Heart left ventricle (tissue), 16 donors: ENCODE data around the gene ANKLE2. TPM values are rescaled to one million over a fixed set of nuclear protein-coding genes. Genes with fewer than 3 reads are reported as not detected.
"Not testable (repeated sequence)": the region's sequence is repeated elsewhere in the genome, so short reads cannot be mapped to it uniquely, and the experiment has no call there.

ENCODE experiments used
- ATAC-seq, 4 donors: fragments of 200-7000 bp; cut with Tn5 transposase; one replicate each; pipeline ENCODE4 v1.9.1; 2020 to 2022; ENCODE audit warnings: moderate library complexity in 4 of 4, mild to moderate bottlenecking in 3 of 4, moderate number of reproducible peaks in 1 of 4
- DNase-seq, 5 donors: peaks; one replicate each; pipeline ENCODE4 v3.0.0-alpha.2; 2020
- H3K27ac ChIP-seq, 12 donors: fragments of 200-600 bp; sonication (generic) in 4 of 12; one replicate each; pipeline versions ENCODE4 v1.5.0 to v1.8.0; 2016 to 2022; ENCODE audit warnings: mild to moderate bottlenecking in 2 of 12
- H3K27me3 ChIP-seq, 9 donors: fragments of 200-600 bp; sonication (generic) in 2 of 9; one replicate each; pipeline versions ENCODE4 v1.5.1 to v1.8.0; 2016 to 2022; ENCODE audit warnings: mild to moderate bottlenecking in 3 of 9
- H3K36me3 ChIP-seq, 9 donors: fragments of 200-600 bp; sonication (generic) in 2 of 9; one replicate each; pipeline versions ENCODE4 v1.5.0 to v1.8.0; 2018 to 2022; ENCODE audit warnings: mild to moderate bottlenecking in 2 of 9
- H3K4me1 ChIP-seq, 12 donors: fragments of 200-600 bp; sonication (generic) in 4 of 12; one replicate each; pipeline versions ENCODE4 v1.5.0 to v1.8.0; 2016 to 2022; ENCODE audit warnings: mild to moderate bottlenecking in 3 of 12
- H3K4me3 ChIP-seq, 12 donors: fragments of 200-600 bp; sonication (generic) in 4 of 12; one replicate each; pipeline versions ENCODE4 v1.5.0 to v1.8.0; 2017 to 2022; ENCODE audit warnings: mild to moderate bottlenecking in 9 of 12, moderate library complexity in 4 of 12
- H3K9me3 ChIP-seq, 12 donors: fragments of 200-600 bp; sonication (generic) in 4 of 12; one replicate each; pipeline versions ENCODE4 v1.5.0 to v1.8.0; 2016 to 2022; ENCODE audit warnings: mild to moderate bottlenecking in 1 of 12
- POLR2A ChIP-seq, 2 donors: fragments of 450-650 bp; IDR thresholded peaks; one replicate each; pipeline ENCODE4 v1.6.1; 2017; ENCODE audit warnings: antibody characterized with exemption in 2 of 2, mild to moderate bottlenecking in 2 of 2, moderate library complexity in 2 of 2
- WGBS, 4 donors: extraction: QIAGEN DNeasy Blood & Tissue Kit in 2 of 4; methylation state at CpG; one replicate each; pipeline versions ENCODE4 v1.1.5 to v1.1.7; 2013 to 2018; 5-methylcytosine and 5-hydroxymethylcytosine counted together
- intact Hi-C, 10 donors: fragments of 100-400 bp; cut with DNase I; formaldehyde crosslinking; loops; one replicate each; pipeline versions ENCODE4 v1.11.1 to v1.14.2; 2022
- polyA plus RNA-seq, 2 donors: library from polyadenylated mRNA; stranded (reverse); fragments of 200-250 nt; gene quantifications; one replicate each; pipeline ENCODE4 v1.2.3, GENCODE V29; 2013
- total RNA-seq, 9 donors: library from RNA; depleted of rRNA in 2 of 9; stranded (reverse); fragments of >200 nt in 2 of 9; fragmentation: NEBNext Ultra II Directional in 3 of 9; extraction: Animal tissue kit (Norgen Biotek cat#: 25700) in 3 of 9; gene quantifications; one replicate each; pipeline versions ENCODE4 v1.1.0 to v1.2.4, GENCODE V29; 2016 to 2023
- TF ChIP-seq, protein P1 (sequence below), 12 donors: fragments of 200-600 bp; sonication (generic) in 4 of 12; IDR thresholded peaks; one replicate each; pipeline versions ENCODE4 v1.5.0 to v1.8.0; 2018 to 2022; ENCODE audit warnings: antibody characterized with exemption in 12 of 12, mild to moderate bottlenecking in 5 of 12
- donor health status: ischemic (EF 13 %, LVEDD 7.1; RV severe dilation, severe dysfunction).
- donor health status: healthy with polysubstance abuse.
- donor health status: DM: no; HTN: yes; CAD: no.
- donor health status: DM: no; HTN: no; CAD: no.
- donor health status: ischemic (EF 25% LVEDD 6.9; RV normal size, moderate dysfunction).
- donor health status: ischemic (EF 25% LVEDD 5.7; RV mildly dilated, moderate dysfunction).
- donor health status: healthy.
- donor health status: DM: yes; HTN: yes; CAD: no.
- donor health status: ischemic (EF 35%, LVEDD 5.7; RV mildly dilated, moderate dysfunction).
- donor health status: nonischemic (EF 11% LVEDD 7.7; RV severe dilation, severe dysfunction).
- donor health status: DM: yes; HTN: yes; CAD: no.
- donor health status: PGD.
- donor health status: ischemic (EF 29% LVEDD 5.4; RV normal size, mild dysfunction).
- donor health status: nonischemic (EF 23%, LVEDD 6.1; RV moderate dilation, normal function).

The ANKLE2 gene
- total and polyA plus RNA-seq, 11 donors: 15.5 to 45.2 (median 27.8) TPM

GRCh38 chr12:132700212-132700822, 61.3 kb downstream of the ANKLE2 start:
- DNase-seq (no peak), ATAC-seq (no peak)
- TF ChIP-seq, protein P1, sequence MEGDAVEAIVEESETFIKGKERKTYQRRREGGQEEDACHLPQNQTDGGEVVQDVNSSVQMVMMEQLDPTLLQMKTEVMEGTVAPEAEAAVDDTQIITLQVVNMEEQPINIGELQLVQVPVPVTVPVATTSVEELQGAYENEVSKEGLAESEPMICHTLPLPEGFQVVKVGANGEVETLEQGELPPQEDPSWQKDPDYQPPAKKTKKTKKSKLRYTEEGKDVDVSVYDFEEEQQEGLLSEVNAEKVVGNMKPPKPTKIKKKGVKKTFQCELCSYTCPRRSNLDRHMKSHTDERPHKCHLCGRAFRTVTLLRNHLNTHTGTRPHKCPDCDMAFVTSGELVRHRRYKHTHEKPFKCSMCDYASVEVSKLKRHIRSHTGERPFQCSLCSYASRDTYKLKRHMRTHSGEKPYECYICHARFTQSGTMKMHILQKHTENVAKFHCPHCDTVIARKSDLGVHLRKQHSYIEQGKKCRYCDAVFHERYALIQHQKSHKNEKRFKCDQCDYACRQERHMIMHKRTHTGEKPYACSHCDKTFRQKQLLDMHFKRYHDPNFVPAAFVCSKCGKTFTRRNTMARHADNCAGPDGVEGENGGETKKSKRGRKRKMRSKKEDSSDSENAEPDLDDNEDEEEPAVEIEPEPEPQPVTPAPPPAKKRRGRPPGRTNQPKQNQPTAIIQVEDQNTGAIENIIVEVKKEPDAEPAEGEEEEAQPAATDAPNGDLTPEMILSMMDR (IDR thresholded peaks at IDR 0.05): no peak
- no peak for TF ChIP-seq POLR2A (IDR thresholded peaks at IDR 0.05)
- Histone ChIP-seq H3K27ac (no peak overlapping the region), H3K4me3 (no peak overlapping the region), H3K27me3 (no peaks in the 10 kb centered on the region), H3K36me3 (peaks cover 0 to 61% (median 37%) of the 10 kb centered on the region in 9 donors), H3K4me1 (peaks cover 0 to 9% (median 4%) of the 10 kb centered on the region in 12 donors), H3K9me3 (no peaks in the 10 kb centered on the region)
- WGBS, 4 donors: 90 to 92% (median 92%) methylated on average over 10 of the region's 10 CpGs
- intact Hi-C loops: no loop called here

GRCh38 chr12:132698341-132698740, 63.3 kb downstream of the ANKLE2 start:
- ATAC-seq (no peak), DNase-seq (no peak)
- H3K27ac ChIP-seq: no peak overlapping the region
- H3K4me3 ChIP-seq: no peak overlapping the region
- H3K36me3 ChIP-seq: peaks cover 0 to 61% (median 30%) of the 10 kb centered on the region in 9 donors
- intact Hi-C loops: no loop called here
- no peaks in the 10 kb centered on the region for H3K27me3 ChIP-seq
- WGBS, 4 donors: 76 to 95% (median 82%) methylated on average over 5 of the region's 5 CpGs
- peaks cover 0 to 13% (median 4%) of the 10 kb centered on the region in 12 donors for H3K4me1 ChIP-seq
- no peaks in the 10 kb centered on the region for H3K9me3 ChIP-seq
- TF ChIP-seq, protein P1 (IDR thresholded peaks at IDR 0.05): no peak
- no peak for TF ChIP-seq POLR2A (IDR thresholded peaks at IDR 0.05)

DNA sequence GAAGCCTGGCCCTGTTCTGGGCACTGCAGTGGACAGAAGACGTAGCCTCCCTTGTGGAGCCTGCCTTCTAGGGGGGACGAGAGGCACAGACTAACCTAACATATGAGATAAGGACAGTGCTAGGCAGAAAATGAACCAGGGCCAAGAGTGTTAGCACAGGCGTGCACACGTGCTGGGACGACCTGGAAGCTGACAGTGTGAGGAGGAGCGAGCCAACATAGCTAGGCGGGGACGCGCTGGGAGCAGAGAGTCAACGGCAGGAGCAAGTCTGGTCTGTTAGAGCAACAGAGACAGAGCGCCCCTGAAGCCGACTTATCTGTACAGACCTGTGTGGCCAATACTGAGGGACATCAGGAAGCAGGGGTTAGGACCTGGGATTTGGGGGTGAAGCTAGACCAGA, 66.2 kb downstream of the ANKLE2 start:
- TF ChIP-seq POLR2A (IDR thresholded peaks at IDR 0.05): no peak
- H3K4me3 ChIP-seq: no peak overlapping the region
- no peaks in the 10 kb centered on the region for H3K27me3 ChIP-seq
- intact Hi-C loops: no loop called here
- peaks cover 0 to 37% (median 24%) of the 10 kb centered on the region in 9 donors for H3K36me3 ChIP-seq
- no peaks in the 10 kb centered on the region for H3K9me3 ChIP-seq
- peak overlapping the region in 9 of 12 donors; percentile 31 to 82 (median 63) for H3K27ac ChIP-seq
- 47 to 72% (median 62%) methylated on average over 12 of the region's 12 CpGs for WGBS, 4 donors
- peak; percentile 41 to 83 (median 74) for DNase-seq
- peak; percentile 96 to 99 (median 98) for ATAC-seq
- H3K4me1 ChIP-seq: peaks cover 0 to 13% (median 4%) of the 10 kb centered on the region in 12 donors

DNA sequence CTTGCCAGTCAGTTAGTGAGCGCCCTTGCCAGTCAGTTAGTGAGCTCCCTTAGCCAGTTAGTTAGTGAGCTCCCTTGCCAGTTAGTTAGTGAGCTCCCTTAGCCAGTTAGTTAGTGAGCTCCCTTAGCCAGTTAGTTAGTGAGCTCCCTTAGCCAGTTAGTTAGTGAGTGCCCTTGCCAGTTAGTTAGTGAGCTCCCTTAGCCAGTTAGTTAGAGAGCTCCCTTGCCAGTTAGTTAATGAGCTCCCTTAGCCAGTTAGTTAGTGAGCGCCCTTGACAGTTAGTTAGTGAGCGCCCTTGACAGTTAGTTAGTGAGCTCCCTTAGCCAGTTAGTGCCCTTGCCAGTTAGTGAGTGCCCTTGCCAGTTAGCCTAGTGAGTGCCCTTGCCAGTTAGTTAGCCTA, 66.7 kb downstream of the ANKLE2 start:
- peaks cover 0 to 33% (median 24%) of the 10 kb centered on the region in 9 donors for H3K36me3 ChIP-seq
- H3K27me3 ChIP-seq, H3K4me3 ChIP-seq, intact Hi-C loops, H3K9me3 ChIP-seq, ATAC-seq, DNase-seq: not testable (repeated sequence)
- H3K4me1 ChIP-seq: peaks cover 0 to 13% (median 4%) of the 10 kb centered on the region in 12 donors
- WGBS, 4 donors: 96 to 98% (median 97%) methylated on average over 3 of the region's 3 CpGs
- peak overlapping the region in 9 of 12 donors; percentile 31 to 82 (median 63) for H3K27ac ChIP-seq

- 91 to 100% (median 100%) methylated on average over 2 to 3 of the region's 3 CpGs for WGBS, 4 donors
- ATAC-seq, H3K27me3 ChIP-seq, H3K27ac ChIP-seq, H3K4me3 ChIP-seq, H3K9me3 ChIP-seq, intact Hi-C loops, DNase-seq: not testable (repeated sequence)
- peaks cover 0 to 13% (median 11%) of the 10 kb centered on the region in 9 donors for H3K36me3 ChIP-seq
- H3K4me1 ChIP-seq: peaks cover 0 to 14% (median 4%) of the 10 kb centered on the region in 12 donors
These were observed 69.6 kb downstream of the ANKLE2 start for GRCh38 chr12:132692030-132692429.
